Testis (tissue), 3 donors: ENCODE measurements around the gene ABCB6. TPM values are rescaled to one million over a fixed set of nuclear protein-coding genes. Genes with fewer than 3 reads are reported as not detected.

Experiments used
- DNase-seq: peaks from one replicate; pipeline ENCODE4 v3.0.0-alpha.2; 2019
- H3K27ac ChIP-seq, 2 donors: fragments of 200-600 bp; sonication (generic); one replicate each; pipeline ENCODE4 v1.5.1; 2019
- H3K27me3 ChIP-seq: fragments of 200-600 bp; sonication (generic); one replicate; pipeline ENCODE4 v1.5.1; 2019
- H3K36me3 ChIP-seq: fragments of 200-600 bp; sonication (generic); one replicate; pipeline ENCODE4 v1.5.1; 2017; ENCODE audit warnings: low read depth; ENCODE audit errors: missing control alignments
- H3K4me1 ChIP-seq: fragments of 200-600 bp; sonication (generic); one replicate; pipeline ENCODE4 v1.5.1; 2019
- H3K4me3 ChIP-seq, 2 donors: fragments of 200-600 bp; sonication (generic); one replicate each; pipeline ENCODE4 v1.5.1; 2017 to 2019
- H3K9me3 ChIP-seq: fragments of 200-600 bp; sonication (generic); one replicate; pipeline ENCODE4 v1.5.1; 2017
- CTCF ChIP-seq, 3 experiments: fragments of 450-650 bp in 2 of 3; fragments of 200-600 bp in 1 of 3; sonication (generic) in 1 of 3; IDR thresholded peaks; one replicate each; pipeline ENCODE4 v1.5.1; 2016 to 2019; ENCODE audit warnings: antibody characterized with exemption in 3 of 3, mild to moderate bottlenecking in 2 of 3, moderate library complexity in 1 of 3
- POLR2A ChIP-seq: fragments of 450-650 bp; IDR thresholded peaks from one replicate; pipeline ENCODE4 v1.6.1; 2017; ENCODE audit warnings: antibody characterized with exemption, mild to moderate bottlenecking, moderate library complexity
- WGBS, 2 donors: methylation state at CpG; one replicate each; pipeline ENCODE4 v1.1.5; 2018; 5-methylcytosine and 5-hydroxymethylcytosine counted together
- intact Hi-C: fragments of 100-400 bp; cut with DNase I; formaldehyde crosslinking; loops from one replicate; pipeline ENCODE4 v1.15.1; 2023; ENCODE audit warnings: low total_unique reads
- polyA plus RNA-seq: library from polyadenylated mRNA; stranded (reverse); fragments of 350-450 nt; fragmentation: Illumina TruSeq; extraction: RNeasy Lipid Tissue Mini Kit (QIAGEN cat#74804); gene quantifications from one replicate; pipeline ENCODE4 v1.2.3, GENCODE V29; 2014; ENCODE audit warnings: low read depth, low replicate concordance; ENCODE audit not compliant: insufficient read depth
- total RNA-seq, 2 donors: library from RNA; depleted of rRNA; stranded (reverse); fragments of >200 nt; gene quantifications; one replicate each; pipeline ENCODE4 v1.2.3, GENCODE V29; 2016

Gene ABCB6
- total and polyA plus RNA-seq, 3 donors from 2014 or later, result 43.8 to 94.8 (median 47.0) TPM

GRCh38 chr2:219175486-219175885 is 43.3 kb downstream of the ABCB6 start:
- H3K9me3 ChIP-seq, result no peaks in the 10 kb centered on the region
- H3K36me3 ChIP-seq, result no peaks in the 10 kb centered on the region
- intact Hi-C loops, result no loop called here
- H3K27ac ChIP-seq, result peak overlapping the region; percentile 95 to 99
- H3K4me3 ChIP-seq, result no peak overlapping the region
- no peaks in the 10 kb centered on the region for H3K27me3 ChIP-seq
- H3K4me1 ChIP-seq, result peaks cover 16% of the 10 kb centered on the region
- no peak for TF ChIP-seq CTCF (IDR thresholded peaks at IDR 0.05)
- DNase-seq, result peak; percentile 7
- 81 to 83% methylated on average over 7 of the region's 7 CpGs for WGBS, 2 donors

GRCh38 chr2:219174801-219175200 is 44.0 kb downstream of the ABCB6 start:
- intact Hi-C loops, result no loop called here
- 82% methylated on average over 7 of the region's 7 CpGs for WGBS, 2 donors
- TF ChIP-seq POLR2A (no peak), CTCF (IDR thresholded peaks at IDR 0.05) (no peak)
- H3K4me3 ChIP-seq, result no peak overlapping the region
- H3K4me1 ChIP-seq, result peaks cover 16% of the 10 kb centered on the region
- H3K36me3 ChIP-seq, result no peaks in the 10 kb centered on the region
- H3K9me3 ChIP-seq, result no peaks in the 10 kb centered on the region
- DNase-seq, result no peak
- H3K27me3 ChIP-seq, result no peaks in the 10 kb centered on the region
- H3K27ac ChIP-seq, result no peak overlapping the region

DNA sequence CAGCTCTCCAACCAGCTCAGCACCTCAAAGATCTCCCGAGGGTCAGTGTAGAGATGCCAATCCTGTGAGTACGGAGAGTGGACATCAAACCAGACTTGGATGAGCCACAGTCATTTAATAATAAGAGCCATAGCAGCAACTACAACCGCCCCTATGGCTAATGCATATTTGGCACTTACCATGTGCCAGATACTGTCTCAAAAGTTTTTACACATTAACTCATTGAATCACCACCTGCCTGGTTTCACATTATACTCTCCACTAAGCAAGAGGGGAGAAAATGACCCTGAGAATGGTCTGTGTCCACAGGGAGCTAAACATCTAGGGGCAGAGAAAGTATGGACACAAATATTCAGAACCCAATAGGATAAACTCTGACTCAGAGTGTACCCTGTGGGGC is 44.6 kb downstream of the ABCB6 start:
- 92 to 98% methylated on average over 3 of the region's 3 CpGs for WGBS, 2 donors
- no peak for TF ChIP-seq POLR2A
- no peak for TF ChIP-seq CTCF (IDR thresholded peaks at IDR 0.05)
- DNase-seq, result no peak
- no peak overlapping the region for H3K27ac ChIP-seq
- no peak overlapping the region for H3K4me3 ChIP-seq
- H3K4me1 ChIP-seq, result peaks cover 11% of the 10 kb centered on the region
- H3K36me3 ChIP-seq, result no peaks in the 10 kb centered on the region
- no peaks in the 10 kb centered on the region for H3K9me3 ChIP-seq
- no peaks in the 10 kb centered on the region for H3K27me3 ChIP-seq
- intact Hi-C loops, result no loop called here

GRCh38 chr2:219173176-219173575 is 45.6 kb downstream of the ABCB6 start:
- Histone ChIP-seq H3K27ac (no peak overlapping the region), H3K36me3 (no peaks in the 10 kb centered on the region), H3K27me3 (no peaks in the 10 kb centered on the region), H3K9me3 (no peaks in the 10 kb centered on the region), H3K4me1 (peaks cover 9% of the 10 kb centered on the region), H3K4me3 (no peak overlapping the region)
- 91 to 93% methylated on average over 4 to 6 of the region's 6 CpGs for WGBS, 2 donors
- TF ChIP-seq POLR2A, result no peak
- TF ChIP-seq CTCF (IDR thresholded peaks at IDR 0.05), result no peak
- intact Hi-C loops, result no loop called here
- DNase-seq, result no peak

GRCh38 chr2:219172231-219173154 is 46.3 kb downstream of the ABCB6 start:
- no peaks in the 10 kb centered on the region for H3K36me3 ChIP-seq
- peak; percentile 12 for DNase-seq
- no peak overlapping the region for H3K4me3 ChIP-seq
- TF ChIP-seq POLR2A, result no peak
- no peak for TF ChIP-seq CTCF (IDR thresholded peaks at IDR 0.05)
- whole genome bisulfite sequencing, 2 donors, result 81 to 85% methylated on average over 16 of the region's 16 CpGs
- H3K27ac ChIP-seq, result peak overlapping the region; percentile 6 to 71
- peaks cover 12% of the 10 kb centered on the region for H3K4me1 ChIP-seq
- intact Hi-C loops, result no loop called here
- H3K9me3 ChIP-seq, result no peaks in the 10 kb centered on the region
- no peaks in the 10 kb centered on the region for H3K27me3 ChIP-seq
